ENCODE measurements around the gene F2RL2. TPM values are rescaled to one million over a fixed set of nuclear protein-coding genes. Genes with fewer than 3 reads are reported as not detected.
A peak's percentile ranks its signal among the peaks of the same experiment; 100 is the strongest.

F2RL2 gene
- total and polyA plus RNA-seq, 12 donors = 0.08 to 1.5 (median 0.36) TPM; not detected in 2

DNA sequence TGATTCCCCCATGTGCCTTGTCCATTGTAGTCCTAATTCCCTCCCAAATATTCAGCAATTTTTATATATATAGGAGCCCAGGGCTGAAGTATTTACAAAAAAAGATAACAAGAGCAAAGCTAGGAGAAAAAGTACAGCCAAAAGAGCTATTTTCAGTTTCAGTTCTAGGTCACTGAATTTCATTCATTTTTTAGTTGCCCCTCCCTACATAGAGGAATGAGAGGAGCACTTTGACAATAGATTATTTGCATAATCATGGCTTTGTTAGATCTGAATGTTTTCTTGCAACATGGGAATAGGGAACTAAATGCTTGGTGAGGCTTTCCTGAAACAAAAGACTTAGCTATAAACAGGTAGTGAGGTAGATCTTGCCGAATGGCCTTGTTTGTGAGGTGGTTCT lies 15.3 kb upstream of the F2RL2 start:
- Histone ChIP-seq H3K4me3 (no peak overlapping the region), H3K4me1 (replicated peaks in 1 of 2) (peaks cover 0 to 10% of the 10 kb centered on the region in 2 donors), H3K36me3 (replicated peaks in 1 of 2) (no peaks in the 10 kb centered on the region), H3K27ac (peak overlapping the region in 1 of 5 donors; percentile 11), H3K27me3 (no peaks in the 10 kb centered on the region), H3K9me3 (replicated peaks in 1 of 3) (no peaks in the 10 kb centered on the region)
- intact Hi-C loops (cut with DNase I) = no loop called here
- WGBS, 4 donors = 65 to 89% (median 75%) methylated on average over 1 of the region's 1 CpG
- no peak for TF ChIP-seq POLR2A (IDR thresholded peaks at IDR 0.05)
- TF ChIP-seq, protein P1, sequence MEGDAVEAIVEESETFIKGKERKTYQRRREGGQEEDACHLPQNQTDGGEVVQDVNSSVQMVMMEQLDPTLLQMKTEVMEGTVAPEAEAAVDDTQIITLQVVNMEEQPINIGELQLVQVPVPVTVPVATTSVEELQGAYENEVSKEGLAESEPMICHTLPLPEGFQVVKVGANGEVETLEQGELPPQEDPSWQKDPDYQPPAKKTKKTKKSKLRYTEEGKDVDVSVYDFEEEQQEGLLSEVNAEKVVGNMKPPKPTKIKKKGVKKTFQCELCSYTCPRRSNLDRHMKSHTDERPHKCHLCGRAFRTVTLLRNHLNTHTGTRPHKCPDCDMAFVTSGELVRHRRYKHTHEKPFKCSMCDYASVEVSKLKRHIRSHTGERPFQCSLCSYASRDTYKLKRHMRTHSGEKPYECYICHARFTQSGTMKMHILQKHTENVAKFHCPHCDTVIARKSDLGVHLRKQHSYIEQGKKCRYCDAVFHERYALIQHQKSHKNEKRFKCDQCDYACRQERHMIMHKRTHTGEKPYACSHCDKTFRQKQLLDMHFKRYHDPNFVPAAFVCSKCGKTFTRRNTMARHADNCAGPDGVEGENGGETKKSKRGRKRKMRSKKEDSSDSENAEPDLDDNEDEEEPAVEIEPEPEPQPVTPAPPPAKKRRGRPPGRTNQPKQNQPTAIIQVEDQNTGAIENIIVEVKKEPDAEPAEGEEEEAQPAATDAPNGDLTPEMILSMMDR (IDR thresholded peaks at IDR 0.05) = no peak
- DNase-seq = no peak

- Histone ChIP-seq H3K27me3 (no peaks in the 10 kb centered on the region), H3K27ac (no peak overlapping the region), H3K4me1 (replicated peaks in 1 of 2) (peaks cover 0 to 10% of the 10 kb centered on the region in 2 donors), H3K9me3 (replicated peaks in 1 of 3) (no peaks in the 10 kb centered on the region), H3K4me3 (no peak overlapping the region), H3K36me3 (replicated peaks in 1 of 2) (no peaks in the 10 kb centered on the region)
- 92 to 97% (median 94%) methylated on average over 2 of the region's 2 CpGs for WGBS, 4 donors
- TF ChIP-seq, protein P1 (IDR thresholded peaks at IDR 0.05) = no peak
- TF ChIP-seq POLR2A (IDR thresholded peaks at IDR 0.05) = no peak
- DNase-seq = no peak
- intact Hi-C loops (cut with DNase I) = no loop called here
Observed at GRCh38 chr5:76637490-76637889, 14.3 kb upstream of the F2RL2 start.

- 46 to 100% (median 94%) methylated on average over 4 of the region's 4 CpGs for WGBS, 4 donors
- no peak for TF ChIP-seq POLR2A (IDR thresholded peaks at IDR 0.05)
- TF ChIP-seq, protein P1 (IDR thresholded peaks at IDR 0.05) = no peak
- DNase-seq = no peak
- H3K4me1 ChIP-seq (replicated peaks in 1 of 2) = peaks cover 0 to 10% of the 10 kb centered on the region in 2 donors
- H3K4me3 ChIP-seq = no peak overlapping the region
- H3K27ac ChIP-seq = no peak overlapping the region
- intact Hi-C loops (cut with DNase I) = no loop called here
- H3K36me3 ChIP-seq (replicated peaks in 1 of 2) = no peaks in the 10 kb centered on the region
- no peaks in the 10 kb centered on the region for H3K9me3 ChIP-seq (replicated peaks in 1 of 3)
- no peaks in the 10 kb centered on the region for H3K27me3 ChIP-seq
Observed at GRCh38 chr5:76634661-76635060, 11.5 kb upstream of the F2RL2 start.

- Histone ChIP-seq H3K4me1 (replicated peaks in 1 of 2) (no peaks in the 10 kb centered on the region), H3K27ac (no peak overlapping the region), H3K9me3 (replicated peaks in 1 of 3) (no peaks in the 10 kb centered on the region), H3K27me3 (no peaks in the 10 kb centered on the region), H3K4me3 (no peak overlapping the region), H3K36me3 (replicated peaks in 1 of 2) (no peaks in the 10 kb centered on the region)
- TF ChIP-seq, protein P1 (IDR thresholded peaks at IDR 0.05) = no peak
- no peak for TF ChIP-seq POLR2A (IDR thresholded peaks at IDR 0.05)
- intact Hi-C loops (cut with DNase I) = no loop called here
- peak in 1 of 7 donors; percentile 8 for DNase-seq
- WGBS, 4 donors = 78 to 89% (median 82%) methylated on average over 6 of the region's 6 CpGs
Observed at GRCh38 chr5:76626738-76627137, 3.5 kb upstream of the F2RL2 start.
